COLO668 (cell line): ENCODE measurements around the gene PIGU.
"Not testable (repeated sequence)": the region's sequence is repeated elsewhere in the genome, so short reads cannot be mapped to it uniquely, and the experiment has no call there.

Source experiments
- DNase-seq: peaks from one replicate; lab custom pipeline; 2025; ENCODE audit not compliant: unreplicated experiment; lab: John Stamatoyannopoulos, UW

PIGU gene

GRCh38 chr20:34706912-34707784 is 30.3 kb upstream of the PIGU start:
- DNase-seq, result no peak

- DNase-seq, result no peak
Observed at GRCh38 chr20:34706302-34706875, 29.5 kb upstream of the PIGU start.

- DNase-seq, result peak; percentile 56
Observed at GRCh38 chr20:34705397-34706301, 28.8 kb upstream of the PIGU start.

GRCh38 chr20:34705008-34705396 is 28.1 kb upstream of the PIGU start:
- no peak for DNase-seq

GRCh38 chr20:34704177-34705007 is 27.5 kb upstream of the PIGU start, which contains the start of gene TP53INP2:
Gene TP53INP2 (plus strand): TSS chr20:34704344. CDS start chr20:34708740, 4,396 bp downstream.
- DNase-seq, result peak; percentile 92

- peak; percentile 35 for DNase-seq
Observed at GRCh38 chr20:34703424-34704176, 26.7 kb upstream of the PIGU start.

GRCh38 chr20:34703061-34703423 is 26.1 kb upstream of the PIGU start:
- DNase-seq, result no peak

- DNase-seq, result no peak
Observed at GRCh38 chr20:34701405-34702085, 24.7 kb upstream of the PIGU start.

- DNase-seq, result no peak
Observed at GRCh38 chr20:34693414-34693813, 16.5 kb upstream of the PIGU start.

- no peak for DNase-seq
Observed at GRCh38 chr20:34691838-34692237, 14.9 kb upstream of the PIGU start.

- DNase-seq, result no peak
Observed at GRCh38 chr20:34689486-34689885, 12.6 kb upstream of the PIGU start.

- DNase-seq, result no peak
Observed at GRCh38 chr20:34683667-34684066, 6.8 kb upstream of the PIGU start.

GRCh38 chr20:34680586-34681175 is 3.8 kb upstream of the PIGU start:
- DNase-seq, result no peak

GRCh38 chr20:34675993-34676641 is 775 bp downstream of the PIGU start:
- no peak for DNase-seq

GRCh38 chr20:34675561-34675960 is 1.3 kb downstream of the PIGU start:
- DNase-seq, result no peak

GRCh38 chr20:34673412-34673811 is 3.5 kb downstream of the PIGU start:
- no peak for DNase-seq

GRCh38 chr20:34669094-34669493 is 7.8 kb downstream of the PIGU start:
- DNase-seq, result no peak

GRCh38 chr20:34664751-34665150 is 12.1 kb downstream of the PIGU start:
- not testable (repeated sequence) for DNase-seq
